Glutamatergic neuron (in vitro differentiated cells): ENCODE measurements around the gene ETNPPL. TPM values are rescaled to one million over a fixed set of nuclear protein-coding genes. Genes with fewer than 3 reads are reported as not detected.

ENCODE experiments used
- DNase-seq: peaks from one replicate; pipeline ENCODE4 v3.0.0; 2022
- H3K27ac Mint-ChIP-seq: one replicate; pipeline ENCODE4 v1.8.0; 2020; ENCODE audit warnings: mild to moderate bottlenecking, mixed read lengths, inconsistent platforms; ENCODE audit not compliant: unreplicated experiment
- H3K27me3 Mint-ChIP-seq: one replicate; pipeline ENCODE4 v1.8.0; 2020; ENCODE audit warnings: mild to moderate bottlenecking, moderate library complexity, mixed read lengths, inconsistent platforms; ENCODE audit not compliant: unreplicated experiment
- H3K36me3 Mint-ChIP-seq: one replicate; pipeline ENCODE4 v1.8.0; 2020; ENCODE audit warnings: mild to moderate bottlenecking, mixed read lengths, inconsistent platforms; ENCODE audit not compliant: unreplicated experiment
- H3K4me1 Mint-ChIP-seq: one replicate; pipeline ENCODE4 v1.8.0; 2020; ENCODE audit warnings: mild to moderate bottlenecking, low read depth, mixed read lengths, inconsistent platforms; ENCODE audit not compliant: unreplicated experiment
- H3K4me3 Mint-ChIP-seq: one replicate; pipeline ENCODE4 v1.8.0; 2020; ENCODE audit warnings: mild to moderate bottlenecking, mixed read lengths, inconsistent platforms; ENCODE audit not compliant: unreplicated experiment
- H3K9me3 Mint-ChIP-seq: one replicate; pipeline ENCODE4 v1.8.0; 2020; ENCODE audit warnings: mild to moderate bottlenecking, moderate library complexity, mixed read lengths, inconsistent platforms; ENCODE audit not compliant: unreplicated experiment
- CTCF ChIP-seq: fragments of 200-600 bp; sonication (generic); IDR thresholded peaks from one replicate; pipeline ENCODE4 v1.5.0; 2021; ENCODE audit not compliant: partially characterized antibody, unreplicated experiment
- total RNA-seq: library from RNA; stranded (reverse); fragmentation: NEBNext Ultra II Directional; extraction: Animal tissue kit (Norgen Biotek cat#: 25700); gene quantifications from one replicate; pipeline ENCODE4 v1.2.1, GENCODE V29; 2021; ENCODE audit not compliant: unreplicated experiment

The ETNPPL gene
- total RNA-seq, 1 donor from 2014 or later = not detected

GRCh38 chr4:108787724-108788123, 24.9 kb upstream of the ETNPPL start:
- no peak overlapping the region for H3K4me3 Mint-ChIP-seq
- H3K27ac Mint-ChIP-seq = no peak overlapping the region
- peaks cover 2% of the 10 kb centered on the region for H3K9me3 Mint-ChIP-seq
- H3K27me3 Mint-ChIP-seq = peaks cover 2% of the 10 kb centered on the region
- H3K4me1 Mint-ChIP-seq = no peaks in the 10 kb centered on the region
- DNase-seq = no peak
- no peaks in the 10 kb centered on the region for H3K36me3 Mint-ChIP-seq
- no peak for TF ChIP-seq CTCF

- Mint-ChIP-seq H3K4me1 (no peaks in the 10 kb centered on the region), H3K27ac (no peak overlapping the region), H3K9me3 (peaks cover 2% of the 10 kb centered on the region), H3K27me3 (peaks cover 2% of the 10 kb centered on the region), H3K36me3 (no peaks in the 10 kb centered on the region), H3K4me3 (no peak overlapping the region)
- DNase-seq = no peak
- TF ChIP-seq CTCF = no peak
These were observed 24.3 kb upstream of the ETNPPL start for GRCh38 chr4:108787106-108787505.

DNA sequence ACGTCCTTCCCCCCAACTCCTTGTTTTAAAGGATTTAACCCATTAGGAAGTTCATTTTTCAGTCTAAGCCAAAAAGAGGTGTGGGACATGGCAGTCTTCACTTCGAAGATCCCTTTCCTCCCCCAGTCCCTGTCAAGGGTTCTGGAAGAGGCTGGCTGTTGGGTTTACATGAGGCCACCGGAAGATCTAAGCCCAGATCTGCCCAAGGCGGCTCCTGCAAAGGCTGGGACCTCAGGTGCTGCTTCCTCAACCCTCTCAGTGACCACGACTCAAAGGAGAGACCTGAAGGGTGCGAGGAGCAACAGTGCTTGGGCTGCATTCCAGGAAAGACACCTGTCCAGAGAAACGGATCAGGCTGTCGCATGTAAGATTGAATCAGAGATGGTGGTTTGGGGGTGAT, 23.5 kb upstream of the ETNPPL start:
- TF ChIP-seq CTCF = no peak
- DNase-seq = no peak
- Mint-ChIP-seq H3K4me1 (no peaks in the 10 kb centered on the region), H3K9me3 (peaks cover 2% of the 10 kb centered on the region), H3K36me3 (no peaks in the 10 kb centered on the region), H3K27ac (no peak overlapping the region), H3K4me3 (no peak overlapping the region), H3K27me3 (peaks cover 2% of the 10 kb centered on the region)

DNA sequence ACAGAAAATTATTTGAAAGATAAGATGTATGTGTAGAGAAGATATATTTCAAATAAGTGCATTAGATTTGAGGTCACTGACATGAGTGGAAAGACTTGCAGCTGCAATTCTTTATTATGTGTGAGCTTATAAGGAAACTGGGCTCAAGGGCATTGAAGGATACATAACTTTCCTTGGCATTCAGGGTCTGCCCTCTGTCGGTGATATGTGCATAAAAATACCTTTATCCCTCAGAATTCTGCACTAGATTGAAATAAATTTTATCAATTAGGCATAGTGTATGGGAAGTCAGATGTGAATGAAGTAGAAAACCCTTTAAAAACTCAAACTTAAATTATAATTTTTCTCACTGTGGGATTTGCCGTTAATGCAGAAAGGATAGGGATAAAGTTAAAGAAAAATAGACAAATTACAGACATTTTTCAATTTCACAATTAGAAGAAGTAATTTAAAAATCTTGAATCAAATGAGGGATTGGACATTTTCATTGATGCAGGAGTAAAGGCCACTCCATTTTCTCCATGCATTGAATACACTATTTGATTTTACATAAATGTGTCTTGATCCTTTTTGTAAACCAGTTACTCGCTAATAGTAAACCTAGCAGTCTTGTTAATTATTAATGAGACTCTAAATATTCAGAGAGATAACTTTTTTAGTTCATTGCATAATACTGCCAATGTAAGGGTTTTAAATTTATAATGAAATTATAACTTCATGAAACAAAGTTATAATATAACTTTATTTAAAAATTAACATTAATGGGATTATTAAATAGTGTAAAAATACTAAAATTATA, 21.0 kb upstream of the ETNPPL start:
- DNase-seq = no peak
- Mint-ChIP-seq H3K9me3 (no peaks in the 10 kb centered on the region), H3K4me3 (no peak overlapping the region), H3K36me3 (no peaks in the 10 kb centered on the region), H3K4me1 (peaks cover 3% of the 10 kb centered on the region), H3K27me3 (no peaks in the 10 kb centered on the region), H3K27ac (no peak overlapping the region)
- TF ChIP-seq CTCF = no peak

GRCh38 chr4:108779958-108780357, 17.1 kb upstream of the ETNPPL start:
- Mint-ChIP-seq H3K36me3 (no peaks in the 10 kb centered on the region), H3K4me3 (no peak overlapping the region), H3K9me3 (no peaks in the 10 kb centered on the region), H3K27ac (no peak overlapping the region), H3K4me1 (peaks cover 3% of the 10 kb centered on the region), H3K27me3 (no peaks in the 10 kb centered on the region)
- no peak for TF ChIP-seq CTCF
- DNase-seq = no peak
